H1 (cell line): ENCODE results near the gene VWF. TPM values are rescaled to one million over a fixed set of nuclear protein-coding genes. Genes with fewer than 3 reads are reported as not detected.

Experiments used
- ASH2L ChIP-seq: fragments of 200-600, 300-600 bp; sonication (generic); IDR thresholded peaks from one replicate; pipeline ENCODE4 v1.7.1; 2017; ENCODE audit warnings: low read length
- ATF2 ChIP-seq: IDR thresholded peaks from 2 replicates; pipeline ENCODE4 v1.6.1; 2012; ENCODE audit warnings: low read length, inconsistent platforms
- ATF3 ChIP-seq: IDR thresholded peaks from 2 replicates; pipeline ENCODE4 v1.6.1; 2011; ENCODE audit warnings: low read depth, mild to moderate bottlenecking, low read length; ENCODE audit not compliant: insufficient read depth
- CHD7 ChIP-seq: fragments of 300-600 bp; sonication (generic); IDR thresholded peaks from 2 replicates; pipeline ENCODE4 v1.7.1; 2012; ENCODE audit warnings: low read length, moderate library complexity, mild to moderate bottlenecking, inconsistent platforms; ENCODE audit not compliant: insufficient replicate concordance
- JUN ChIP-seq: IDR thresholded peaks from 2 replicates; pipeline ENCODE4 v1.6.1; 2011; ENCODE audit warnings: low read depth, mild to moderate bottlenecking, improper control_type of control experiment, low read length
- MAFK ChIP-seq: IDR thresholded peaks from 2 replicates; pipeline ENCODE4 v1.6.1; 2012; ENCODE audit warnings: low read depth, mild to moderate bottlenecking, improper control_type of control experiment, low read length
- SP1 ChIP-seq: IDR thresholded peaks from 2 replicates; pipeline ENCODE4 v1.6.1; 2011; ENCODE audit warnings: low read depth, low read length
- TEAD4 ChIP-seq: IDR thresholded peaks from 2 replicates; pipeline ENCODE4 v1.6.1; 2012; ENCODE audit warnings: low read depth, low read length, inconsistent platforms, mixed read lengths
- polyA plus RNA-seq, 7 experiments: library from polyadenylated mRNA; depleted of rRNA in 3 of 7; stranded (reverse) in 5 of 7; unstranded in 2 of 7; fragments of >200 nt in 5 of 7; fragments of 200-250 nt in 2 of 7; gene quantifications; 1 replicate in 5 of 7; 2 replicates in 1 of 7; 4 replicates in 1 of 7; pipeline versions ENCODE4 v1.2.1 to v1.2.3, GENCODE V29; 2011 to 2013; ENCODE audit warnings: missing spikeins in 2 of 7, mixed read lengths in 2 of 7
- total RNA-seq: library from RNA; stranded (reverse); fragmentation: NEBNext Ultra II Directional; extraction: Animal tissue kit (Norgen Biotek cat#: 25700); gene quantifications from 2 replicates; pipeline ENCODE4 v1.2.1, GENCODE V29; 2021

VWF gene
- total and polyA plus RNA-seq, 2 of the 8 experiments (the other 6 are each of a cell fraction or from before 2014, with no cell fraction given) = 0.39 to 0.60 TPM

- TF ChIP-seq CHD7 (no peak), MAFK (no peak), ASH2L (peak; percentile 91), ATF3 (0 out of 2 replicates have a peak, but pooled peaks have one; percentile 13), ATF2 (no peak), SP1 (peak; percentile 84), JUN (peak; percentile 52; the same call in 1 of the 2 replicates), TEAD4 (peak; percentile 56; the same call in 1 of the 2 replicates)
Observed at GRCh38 chr12:6084261-6084968, 40.1 kb downstream of the VWF start (continued).
